HG03196 (cell line): ENCODE data around the gene RAB11FIP5.

Experiments used
- ATAC-seq: cut with Tn5 transposase; IDR thresholded peaks from one replicate; pipeline ENCODE4 v1.9.1; 2021; ENCODE audit not compliant: unreplicated experiment

RAB11FIP5 gene

DNA sequence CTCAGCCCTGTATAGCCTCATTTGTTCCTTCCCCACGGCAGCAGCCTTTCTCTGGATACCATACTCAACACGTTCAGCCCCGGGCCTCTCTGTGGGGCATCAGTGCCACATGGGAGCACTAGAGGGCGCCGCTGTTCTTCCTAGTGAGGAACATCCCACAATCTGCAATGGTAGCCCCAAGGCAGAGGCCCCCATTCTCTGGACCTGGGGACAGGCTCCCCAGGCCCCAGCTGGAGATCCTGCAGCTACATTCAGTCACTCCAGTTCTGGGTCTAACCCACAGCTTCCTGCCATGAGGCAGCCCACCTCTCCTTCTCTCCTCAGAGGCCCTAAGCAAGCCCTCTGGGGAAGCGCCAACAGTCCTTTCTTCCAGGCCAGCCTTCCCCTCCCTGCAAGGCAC lies 27.1 kb downstream of the RAB11FIP5 start:
- ATAC-seq = peak; percentile 77

DNA sequence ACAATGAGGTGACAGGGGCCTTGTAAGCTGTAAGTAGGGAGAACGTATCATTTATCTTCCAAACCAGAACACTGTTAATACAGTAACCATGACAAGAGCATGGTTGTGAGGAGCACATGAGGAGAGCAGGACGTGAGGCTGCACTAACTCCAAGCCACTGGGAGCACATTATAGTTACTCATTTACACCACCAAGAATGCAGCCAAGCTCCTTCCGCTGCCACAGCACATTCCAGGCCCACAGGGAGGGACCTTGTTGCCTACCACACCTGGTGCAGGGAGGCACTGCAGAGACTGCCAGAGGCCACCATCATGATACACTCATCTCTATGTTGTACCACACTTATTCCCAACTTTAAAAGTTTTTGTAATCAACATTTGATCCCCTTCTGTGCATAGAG lies 27.8 kb downstream of the RAB11FIP5 start:
- ATAC-seq = no peak

DNA sequence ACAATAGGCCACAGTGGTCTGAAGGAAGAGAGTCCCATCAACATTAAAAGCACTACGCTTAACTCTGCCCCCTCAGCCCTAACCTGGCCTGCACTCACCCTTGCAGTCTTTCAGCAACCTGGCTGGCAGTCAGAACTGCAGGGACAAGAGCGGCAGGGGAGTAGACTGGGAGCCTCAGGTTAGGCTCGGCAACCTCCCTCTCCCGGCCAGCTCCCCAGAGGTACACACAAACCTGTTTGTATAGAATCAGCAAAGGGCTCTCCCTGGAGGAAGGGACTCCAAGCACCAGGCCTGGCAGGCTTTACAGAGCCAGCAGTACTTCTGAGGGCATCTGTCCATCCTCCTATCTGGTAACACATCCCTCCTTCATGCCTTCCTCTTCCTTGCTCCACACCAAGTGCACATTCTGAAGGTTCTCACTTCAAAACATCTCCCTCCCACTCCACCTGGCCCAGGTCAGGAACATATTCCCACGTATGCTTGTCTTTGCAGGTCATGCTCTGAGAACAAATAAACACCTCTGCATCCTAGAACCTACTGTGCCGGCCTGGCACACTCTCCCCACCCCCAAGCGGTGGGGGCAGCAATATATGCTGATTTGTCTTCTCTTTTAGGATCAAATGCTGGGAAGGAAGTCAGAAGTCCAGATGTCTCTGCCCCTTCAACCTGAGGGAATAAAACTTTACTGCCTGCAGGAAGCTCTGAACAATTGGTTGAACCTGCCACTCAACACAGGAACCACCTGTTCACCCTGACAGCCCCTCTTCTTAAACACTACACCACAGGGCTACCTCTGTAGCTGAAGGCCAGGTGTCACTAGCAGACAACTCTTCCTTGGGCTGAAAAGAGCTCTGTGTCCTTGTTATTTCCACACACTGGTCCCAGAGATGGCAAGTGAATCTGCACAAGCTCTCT lies 28.6 kb downstream of the RAB11FIP5 start:
- ATAC-seq = no peak

- ATAC-seq = no peak
Observed at GRCh38 chr2:73082523-73083410, 30.0 kb downstream of the RAB11FIP5 start.

DNA sequence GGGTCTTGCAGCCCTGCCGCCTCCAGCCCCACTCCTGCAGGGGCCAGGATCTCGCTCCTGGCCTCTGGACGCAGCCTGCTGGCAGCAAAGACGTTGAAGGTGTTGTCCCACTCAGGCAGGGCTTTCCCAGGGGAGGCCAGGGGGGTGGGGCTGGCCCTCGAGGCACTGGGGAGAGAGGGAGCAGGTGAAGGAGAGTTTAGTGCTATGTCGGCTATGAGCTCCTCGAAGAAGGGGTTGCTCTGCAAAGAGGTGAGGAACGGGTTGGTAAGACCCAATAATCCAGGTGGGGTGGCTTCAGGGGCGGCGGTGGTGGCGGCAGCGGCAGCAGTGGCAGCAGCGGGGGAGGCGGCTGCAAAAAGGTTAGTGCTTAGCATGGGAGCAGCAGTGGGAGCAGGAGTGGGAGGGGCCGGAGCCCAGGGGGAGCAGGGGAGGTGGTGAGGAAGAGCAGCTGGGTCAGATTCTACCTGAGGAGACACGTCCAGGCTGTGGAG lies 31.5 kb downstream of the RAB11FIP5 start:
- ATAC-seq = no peak

- no peak for ATAC-seq
Observed at GRCh38 chr2:73080321-73081131, 32.2 kb downstream of the RAB11FIP5 start.

DNA sequence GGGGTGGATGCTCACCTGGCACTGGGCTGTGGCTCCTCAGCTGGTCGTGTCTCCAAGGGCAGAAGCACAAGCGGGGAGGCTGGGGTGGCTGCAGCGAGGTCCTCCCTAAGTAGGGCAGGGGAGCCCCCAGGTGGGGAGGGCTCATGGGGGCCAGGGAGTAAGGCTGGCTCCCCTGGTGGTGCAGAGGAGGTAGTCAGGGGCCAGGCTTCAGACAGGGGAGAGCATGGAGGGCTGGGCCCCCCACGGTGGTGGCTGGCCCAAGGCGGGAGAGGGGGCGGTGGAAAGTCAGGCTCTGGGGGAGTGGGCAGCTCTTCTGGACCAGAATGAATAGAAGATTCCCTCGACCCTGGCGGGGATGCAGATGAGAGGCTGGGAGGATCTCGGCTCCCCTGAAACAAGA lies 33.1 kb downstream of the RAB11FIP5 start:
- no peak for ATAC-seq

DNA sequence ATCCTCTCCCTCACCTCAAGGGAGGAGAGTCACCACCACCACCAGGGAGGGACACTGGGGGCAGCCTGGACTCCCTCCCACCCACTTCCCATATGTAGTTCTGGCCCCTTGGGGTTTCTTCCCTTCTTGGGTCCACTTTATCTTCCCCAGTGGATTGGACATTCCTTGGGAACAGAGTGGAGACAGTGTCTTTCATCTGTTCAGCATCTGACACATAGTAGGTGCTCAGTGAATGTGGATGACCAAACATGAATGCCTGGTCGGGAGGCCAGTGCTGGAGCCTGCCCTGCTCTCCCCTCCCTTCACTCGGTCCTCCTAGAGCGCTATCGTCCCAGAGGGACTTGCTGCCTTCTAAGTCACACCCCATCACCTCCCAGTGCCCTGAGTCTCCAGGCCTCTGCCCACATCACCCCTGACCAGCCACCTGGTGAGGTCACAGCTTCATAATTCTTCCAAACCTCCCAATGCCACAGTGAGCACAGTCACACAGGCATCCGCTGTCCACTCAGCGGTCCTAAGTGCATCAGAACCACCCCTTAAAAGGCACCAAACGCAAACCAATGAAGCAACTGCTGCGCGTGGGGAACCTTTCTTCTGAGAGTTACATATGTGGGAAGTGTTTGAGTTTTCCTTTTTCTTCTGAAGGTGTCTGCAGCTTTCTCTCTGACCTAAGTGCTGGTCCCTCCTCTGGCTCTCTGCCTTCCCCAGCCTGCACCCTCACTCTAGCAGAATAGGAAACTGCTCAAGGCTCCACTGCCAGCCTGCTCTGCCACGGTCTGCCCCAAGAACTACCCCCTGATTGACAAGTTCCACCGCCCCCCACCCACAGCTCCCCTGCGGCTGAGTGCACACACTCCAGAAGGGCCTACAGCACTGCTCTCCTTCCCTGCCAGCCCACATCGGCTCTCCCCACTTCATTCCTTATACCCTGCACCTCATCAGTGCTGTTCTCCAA lies 34.0 kb downstream of the RAB11FIP5 start:
- ATAC-seq = no peak

- no peak for ATAC-seq
Observed at GRCh38 chr2:73077424-73077795, 35.3 kb downstream of the RAB11FIP5 start.

GRCh38 chr2:73076701-73077423 lies 35.9 kb downstream of the RAB11FIP5 start:
- no peak for ATAC-seq

DNA sequence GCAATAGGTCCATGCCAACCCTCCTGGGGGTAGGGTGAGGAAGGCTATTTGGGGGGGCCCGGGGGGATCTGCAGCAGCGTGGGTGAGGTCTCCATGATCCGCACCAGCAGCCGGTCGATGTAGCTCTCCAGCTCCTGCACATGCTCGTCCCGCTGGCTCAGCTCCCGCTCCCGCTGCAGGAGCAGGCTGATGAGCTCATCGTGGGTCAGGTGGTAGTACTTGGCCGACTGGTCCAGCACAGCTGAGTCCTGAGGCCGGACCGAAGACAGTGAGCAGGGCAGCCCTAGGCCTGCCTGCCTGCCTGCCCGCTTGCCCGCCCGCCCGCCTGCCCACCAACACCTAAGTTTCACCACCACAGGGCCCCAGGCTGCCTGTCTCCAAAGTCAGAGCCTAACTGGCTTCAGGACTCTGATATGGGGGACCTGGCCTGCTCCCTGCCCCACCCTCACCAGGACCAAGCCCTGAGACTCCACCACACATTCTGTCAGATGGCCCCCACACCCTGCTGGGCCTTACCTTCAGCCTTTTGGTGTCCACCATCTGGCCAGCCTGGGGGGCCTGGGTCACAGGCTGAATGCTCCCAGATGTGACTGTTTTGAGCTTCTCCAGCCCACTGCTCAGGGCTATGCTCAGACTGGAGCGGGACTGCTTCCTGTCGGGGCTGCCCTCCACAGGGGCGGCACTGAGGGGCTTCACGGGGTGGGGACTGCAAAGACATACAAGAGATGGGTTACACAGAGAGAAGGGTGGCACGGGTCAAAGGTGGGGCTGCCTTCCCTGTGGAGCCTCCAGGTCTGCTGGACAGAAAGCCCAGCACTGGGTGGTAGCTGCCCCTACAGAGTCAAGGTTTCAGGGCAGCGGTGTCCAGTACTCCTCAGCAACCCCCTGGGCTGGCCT lies 37.0 kb downstream of the RAB11FIP5 start:
- no peak for ATAC-seq

DNA sequence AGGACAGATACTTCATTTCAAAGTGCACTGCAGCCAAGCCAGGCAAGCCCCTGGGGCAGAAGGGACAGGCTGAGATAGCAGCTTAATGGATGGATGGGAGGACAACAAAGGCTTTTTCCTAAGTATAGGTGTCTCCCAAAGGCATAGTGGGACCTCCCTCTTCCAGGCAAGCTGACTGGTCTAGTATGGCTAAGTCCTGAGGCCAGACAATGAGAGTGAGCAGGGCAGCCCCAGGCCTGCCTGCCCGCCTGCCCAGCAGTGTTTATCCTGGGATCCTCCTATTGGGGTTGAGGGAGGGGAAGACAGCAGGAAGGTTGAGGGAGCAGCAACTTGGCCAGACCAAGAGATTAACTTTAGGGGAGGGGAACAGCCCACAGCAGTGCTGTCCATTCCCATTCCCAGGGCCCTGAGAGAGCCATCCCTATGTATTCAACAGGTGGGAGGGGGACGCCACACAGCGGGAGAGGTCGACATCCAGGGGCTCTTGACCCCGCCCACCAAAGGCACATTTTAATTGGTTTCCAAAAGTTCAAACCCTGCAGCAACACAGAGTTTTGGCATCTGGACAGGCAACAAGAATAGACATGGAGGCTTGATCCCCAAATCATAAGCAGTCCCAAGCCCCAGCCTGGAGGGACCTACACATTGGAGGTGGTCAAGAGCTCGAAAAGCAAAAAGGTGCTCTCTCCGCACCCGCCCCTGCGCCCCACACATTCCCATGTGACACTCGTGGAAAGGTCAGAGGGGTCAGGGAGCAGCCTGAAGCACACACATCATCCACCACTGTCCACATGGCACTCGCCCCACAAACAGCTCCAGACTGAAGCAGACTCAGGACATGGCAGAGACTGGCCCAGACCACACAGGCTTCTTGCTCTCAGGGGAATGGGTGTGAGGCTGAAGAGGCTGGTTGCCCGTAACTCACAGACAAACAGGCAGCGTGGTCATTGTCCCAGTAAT lies 38.4 kb downstream of the RAB11FIP5 start:
- ATAC-seq = no peak

DNA sequence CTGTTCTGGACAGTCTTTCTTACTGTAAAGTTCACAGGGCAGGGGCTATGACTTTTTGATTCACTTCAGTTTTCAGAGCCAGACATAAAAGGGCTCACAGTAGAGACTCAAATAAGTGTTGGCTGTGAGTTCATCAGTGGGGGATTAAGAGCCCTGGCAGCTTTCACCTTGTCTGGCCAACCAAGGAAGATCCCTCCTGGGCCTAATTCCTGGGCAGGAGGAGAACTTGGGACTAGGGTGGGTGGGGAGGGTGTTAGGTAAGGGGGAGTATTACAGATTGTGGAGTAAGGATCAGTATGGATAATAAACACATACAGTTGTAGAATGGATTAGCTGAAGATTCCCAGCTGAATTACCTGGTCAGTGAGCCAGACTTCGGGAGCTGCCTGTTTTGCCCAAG lies 40.3 kb downstream of the RAB11FIP5 start:
- no peak for ATAC-seq

DNA sequence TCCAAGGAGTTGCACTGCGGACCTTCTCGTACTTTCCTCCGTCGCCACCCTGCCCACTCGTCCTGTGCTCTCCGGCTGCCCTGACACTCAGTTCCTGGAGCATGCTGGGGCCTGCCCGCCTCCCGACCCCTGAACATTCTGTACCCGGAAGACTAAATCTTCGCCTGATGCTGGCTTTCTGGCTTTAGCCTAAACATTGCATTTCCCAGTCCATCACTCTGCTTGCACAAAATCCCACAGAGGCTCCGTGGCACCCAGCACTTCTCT lies 40.7 kb downstream of the RAB11FIP5 start:
- ATAC-seq = peak; percentile 13

DNA sequence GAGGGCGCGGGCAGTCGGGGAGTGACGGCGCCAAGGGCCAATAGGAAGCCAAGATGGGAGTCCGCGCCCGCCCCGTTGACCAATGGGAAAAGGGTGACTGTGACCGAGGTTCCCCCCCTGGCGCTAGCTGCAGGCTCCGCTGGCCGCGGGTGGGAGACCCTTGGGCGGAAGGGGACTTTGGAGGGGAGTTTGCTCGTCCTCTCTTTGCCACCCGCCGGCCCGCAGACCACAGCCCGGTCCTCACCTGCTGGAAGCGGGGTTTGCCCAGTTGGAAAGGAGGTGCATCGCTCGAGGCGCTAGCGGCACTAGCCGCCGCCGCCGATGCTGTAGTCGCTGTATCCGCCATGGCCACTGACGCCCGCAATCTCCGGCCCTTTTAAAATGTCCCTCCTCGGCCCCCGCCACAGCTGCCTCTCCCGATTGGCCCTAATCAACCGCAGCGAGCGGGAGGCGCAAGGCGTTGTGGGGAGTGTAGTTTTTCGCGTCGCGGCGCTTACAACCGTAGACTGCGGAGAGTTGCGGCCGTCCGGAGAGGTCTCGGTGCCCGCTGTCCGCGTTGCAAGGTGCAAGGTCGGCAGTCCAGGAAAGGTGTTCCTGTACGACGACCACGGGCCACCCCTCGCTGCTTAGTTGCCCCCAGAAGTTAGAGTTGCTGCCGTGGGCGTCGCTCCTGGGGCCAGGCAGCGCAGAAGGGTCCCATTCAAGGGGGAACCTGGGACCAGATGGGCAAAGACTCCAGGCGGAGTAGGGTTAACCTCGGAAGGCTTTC lies 41.2 kb downstream of the RAB11FIP5 start, which contains the start of gene SFXN5:
Gene SFXN5, minus strand, starts transcription at position 353 of the 769 bp plus-strand sequence. Its CDS starts 7 bp downstream, at position 346.
- peak; percentile 87 for ATAC-seq

DNA sequence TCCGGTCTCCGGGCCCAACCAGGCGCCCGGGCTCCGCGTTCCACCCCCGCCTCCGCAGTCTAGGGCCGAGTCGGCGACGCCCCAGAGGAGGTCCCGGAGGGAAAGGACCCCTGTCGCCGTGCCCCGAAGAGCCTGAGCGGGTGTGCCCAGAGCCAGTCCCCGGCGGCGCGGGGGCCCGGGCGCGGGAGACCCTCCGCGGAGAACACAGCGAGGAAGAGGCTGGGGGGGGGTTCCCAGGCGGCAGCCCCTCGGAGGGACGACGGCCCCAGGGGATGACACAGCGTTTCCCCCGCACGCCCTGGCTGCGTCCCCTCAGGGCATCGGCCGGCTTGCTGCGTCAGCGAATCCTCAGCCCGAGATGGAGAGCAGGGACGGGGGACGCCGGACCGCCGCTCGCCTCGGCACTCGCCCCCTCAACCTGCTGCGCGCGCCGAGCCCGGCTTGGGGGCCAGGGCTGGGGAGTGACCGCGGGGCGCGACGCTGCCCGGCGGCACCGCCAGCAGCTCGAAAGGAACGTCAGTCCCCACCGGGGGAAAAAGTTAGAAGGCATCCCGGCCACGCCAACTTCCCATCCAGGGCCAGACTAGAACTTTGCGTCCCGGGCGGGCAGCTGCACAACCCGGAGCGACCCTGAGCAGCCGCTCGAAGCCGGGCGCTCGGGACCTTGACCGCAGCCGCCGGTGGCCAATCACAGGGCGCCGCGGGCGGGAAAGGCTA lies 41.9 kb downstream of the RAB11FIP5 start:
- ATAC-seq = peak; percentile 20
